ENCODE results near the gene SHCBP1L.

SHCBP1L gene

GRCh38 chr1:182968151-182968741 is 15.3 kb upstream of the SHCBP1L start:
- H3K4me1 ChIP-seq (ENCODE audit: insufficient read depth, low read length, severe bottlenecking), result no peaks in the 10 kb centered on the region
- H3K4me3 ChIP-seq (ENCODE audit: low read depth, low read length, poor library complexity, severe bottlenecking), result no peak overlapping the region
- no peak overlapping the region for H3K27ac ChIP-seq (ENCODE audit: low read depth, low read length, poor library complexity, severe bottlenecking)
- no peak for TF ChIP-seq EZH2 (IDR thresholded peaks at IDR 0.05; ENCODE audit: borderline replicate concordance, low read length)
- TF ChIP-seq, protein P1, sequence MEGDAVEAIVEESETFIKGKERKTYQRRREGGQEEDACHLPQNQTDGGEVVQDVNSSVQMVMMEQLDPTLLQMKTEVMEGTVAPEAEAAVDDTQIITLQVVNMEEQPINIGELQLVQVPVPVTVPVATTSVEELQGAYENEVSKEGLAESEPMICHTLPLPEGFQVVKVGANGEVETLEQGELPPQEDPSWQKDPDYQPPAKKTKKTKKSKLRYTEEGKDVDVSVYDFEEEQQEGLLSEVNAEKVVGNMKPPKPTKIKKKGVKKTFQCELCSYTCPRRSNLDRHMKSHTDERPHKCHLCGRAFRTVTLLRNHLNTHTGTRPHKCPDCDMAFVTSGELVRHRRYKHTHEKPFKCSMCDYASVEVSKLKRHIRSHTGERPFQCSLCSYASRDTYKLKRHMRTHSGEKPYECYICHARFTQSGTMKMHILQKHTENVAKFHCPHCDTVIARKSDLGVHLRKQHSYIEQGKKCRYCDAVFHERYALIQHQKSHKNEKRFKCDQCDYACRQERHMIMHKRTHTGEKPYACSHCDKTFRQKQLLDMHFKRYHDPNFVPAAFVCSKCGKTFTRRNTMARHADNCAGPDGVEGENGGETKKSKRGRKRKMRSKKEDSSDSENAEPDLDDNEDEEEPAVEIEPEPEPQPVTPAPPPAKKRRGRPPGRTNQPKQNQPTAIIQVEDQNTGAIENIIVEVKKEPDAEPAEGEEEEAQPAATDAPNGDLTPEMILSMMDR (IDR thresholded peaks at IDR 0.05; ENCODE audit: low read length), result no peak
- no peak overlapping the region for H3K4me2 ChIP-seq (ENCODE audit: low read length)
- no peaks in the 10 kb centered on the region for H3K36me3 ChIP-seq (ENCODE audit: insufficient read depth, low read length)
- H3K27me3 ChIP-seq (ENCODE audit: insufficient read depth, low read length), result no peaks in the 10 kb centered on the region
- no peaks in the 10 kb centered on the region for H3K9me2 ChIP-seq (ENCODE audit: low read depth, low read length)
- no peaks in the 10 kb centered on the region for H3K9me3 ChIP-seq (ENCODE audit: low read length)
- H3K9ac ChIP-seq (ENCODE audit: low read length), result no peak overlapping the region
- H2AFZ ChIP-seq (ENCODE audit: low read length), result no peak overlapping the region
- no peaks in the 10 kb centered on the region for H3F3A ChIP-seq (ENCODE audit: insufficient read depth, low read length)
- no peaks in the 10 kb centered on the region for H3K79me2 ChIP-seq (ENCODE audit: insufficient read depth, low read length)
- no peaks in the 10 kb centered on the region for H4K20me1 ChIP-seq (ENCODE audit: insufficient read depth, low read length)

DNA sequence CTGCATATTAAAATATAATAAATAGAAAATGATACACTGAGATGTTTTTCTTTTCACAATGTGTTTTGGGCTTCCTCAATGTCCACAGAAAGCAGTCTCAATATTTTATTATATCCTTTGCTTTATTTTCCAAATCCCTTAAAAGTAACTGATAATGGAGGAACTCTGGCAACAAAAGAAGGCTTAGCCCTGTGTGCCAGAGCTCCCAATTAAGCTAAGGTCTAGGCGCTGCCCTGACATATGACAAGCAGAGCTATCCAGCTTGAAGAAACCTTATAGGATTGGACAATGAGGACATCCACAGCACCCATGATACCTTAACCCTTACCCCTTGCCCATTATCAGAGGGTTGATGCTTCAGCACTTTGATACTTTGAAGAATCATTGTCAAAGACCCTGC is 12.9 kb upstream of the SHCBP1L start:
- H3K79me2 ChIP-seq (ENCODE audit: insufficient read depth, low read length), result no peaks in the 10 kb centered on the region
- no peaks in the 10 kb centered on the region for H3K9me2 ChIP-seq (ENCODE audit: low read depth, low read length)
- H3K9ac ChIP-seq (ENCODE audit: low read length), result no peak overlapping the region
- H3K36me3 ChIP-seq (ENCODE audit: insufficient read depth, low read length), result no peaks in the 10 kb centered on the region
- no peak overlapping the region for H3K27ac ChIP-seq (ENCODE audit: low read depth, low read length, poor library complexity, severe bottlenecking)
- no peak overlapping the region for H3K4me3 ChIP-seq (ENCODE audit: low read depth, low read length, poor library complexity, severe bottlenecking)
- peaks cover 10% of the 10 kb centered on the region for H3K4me1 ChIP-seq (ENCODE audit: insufficient read depth, low read length, severe bottlenecking)
- TF ChIP-seq EZH2 (IDR thresholded peaks at IDR 0.05; ENCODE audit: borderline replicate concordance, low read length), result no peak
- TF ChIP-seq, protein P1 (IDR thresholded peaks at IDR 0.05; ENCODE audit: low read length), result no peak
- H3K9me3 ChIP-seq (ENCODE audit: low read length), result no peaks in the 10 kb centered on the region
- no peaks in the 10 kb centered on the region for H3K27me3 ChIP-seq (ENCODE audit: insufficient read depth, low read length)
- H3F3A ChIP-seq (ENCODE audit: insufficient read depth, low read length), result no peaks in the 10 kb centered on the region
- H2AFZ ChIP-seq (ENCODE audit: low read length), result no peak overlapping the region
- no peaks in the 10 kb centered on the region for H4K20me1 ChIP-seq (ENCODE audit: insufficient read depth, low read length)
- H3K4me2 ChIP-seq (ENCODE audit: low read length), result no peak overlapping the region

DNA sequence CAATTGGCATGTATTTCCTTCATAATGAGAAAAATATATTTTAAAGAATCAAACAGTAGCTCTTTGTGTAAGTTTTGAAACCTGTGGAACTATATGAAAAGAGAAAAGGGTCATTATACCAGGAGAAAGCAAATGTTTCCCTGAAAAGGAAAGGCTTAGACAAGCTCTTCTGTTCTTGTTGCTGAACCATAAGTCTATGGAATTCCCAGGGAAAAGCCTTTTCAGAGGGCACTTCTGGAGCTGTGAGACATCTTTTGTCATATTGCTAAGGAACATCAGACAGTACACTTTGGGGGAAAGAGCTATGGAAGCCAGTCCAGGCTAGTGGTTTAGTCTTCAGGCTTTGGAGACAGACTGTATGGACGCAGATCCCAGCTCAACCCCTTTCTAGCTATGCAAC is 12.1 kb upstream of the SHCBP1L start:
- TF ChIP-seq, protein P1 (IDR thresholded peaks at IDR 0.05; ENCODE audit: low read length), result no peak
- TF ChIP-seq EZH2 (IDR thresholded peaks at IDR 0.05; ENCODE audit: borderline replicate concordance, low read length), result no peak
- Histone ChIP-seq H3K9ac (ENCODE audit: low read length) (no peak overlapping the region), H3K4me1 (ENCODE audit: insufficient read depth, low read length, severe bottlenecking) (peaks cover 10% of the 10 kb centered on the region)

More for the DNA sequence above, 12.1 kb upstream of the SHCBP1L start:
- no peak overlapping the region for H3K4me2 ChIP-seq (ENCODE audit: low read length)
- no peaks in the 10 kb centered on the region for H3F3A ChIP-seq (ENCODE audit: insufficient read depth, low read length)
- H3K27ac ChIP-seq (ENCODE audit: low read depth, low read length, poor library complexity, severe bottlenecking), result no peak overlapping the region
- H3K79me2 ChIP-seq (ENCODE audit: insufficient read depth, low read length), result no peaks in the 10 kb centered on the region
- no peaks in the 10 kb centered on the region for H3K36me3 ChIP-seq (ENCODE audit: insufficient read depth, low read length)
- H3K9me2 ChIP-seq (ENCODE audit: low read depth, low read length), result no peaks in the 10 kb centered on the region
- no peaks in the 10 kb centered on the region for H3K27me3 ChIP-seq (ENCODE audit: insufficient read depth, low read length)
- H3K4me3 ChIP-seq (ENCODE audit: low read depth, low read length, poor library complexity, severe bottlenecking), result no peak overlapping the region
- no peak overlapping the region for H2AFZ ChIP-seq (ENCODE audit: low read length)
- H4K20me1 ChIP-seq (ENCODE audit: insufficient read depth, low read length), result no peaks in the 10 kb centered on the region
- no peaks in the 10 kb centered on the region for H3K9me3 ChIP-seq (ENCODE audit: low read length)

Data from OCI-LY1 (cell line).